ENCODE measurements around the gene FMO2.

FMO2 gene

GRCh38 chr1:171185091-171185490 is at the start of gene FMO2:
FMO2 (plus strand) TSS chr1:171185300; CDS start chr1:171185714, 414 bp downstream.
- TF ChIP-seq CTCF (conservative IDR thresholded peaks at IDR 0.05; ENCODE audit: control insufficient read depth, insufficient read depth, low read depth, low read length) = no peak
- peak; percentile 60 for DNase-seq (ENCODE audit: low read depth)
- no peak within 1 kb of the TSS for H3K4me3 ChIP-seq (ENCODE audit: control insufficient read depth, low read depth, low read length)

- no peak overlapping the region for H3K4me3 ChIP-seq (ENCODE audit: control insufficient read depth, low read depth, low read length)
- peak; percentile 17 for DNase-seq (ENCODE audit: low read depth)
- TF ChIP-seq CTCF (conservative IDR thresholded peaks at IDR 0.05; ENCODE audit: control insufficient read depth, insufficient read depth, low read depth, low read length) = no peak
These were observed 47.5 kb upstream of the FMO2 start for GRCh38 chr1:171137580-171137979.

GRCh38 chr1:171138980-171139379 is 46.1 kb upstream of the FMO2 start:
- TF ChIP-seq CTCF (conservative IDR thresholded peaks at IDR 0.05; ENCODE audit: control insufficient read depth, insufficient read depth, low read depth, low read length) = no peak
- H3K4me3 ChIP-seq (ENCODE audit: control insufficient read depth, low read depth, low read length) = no peak overlapping the region
- peak; percentile 22 for DNase-seq (ENCODE audit: low read depth)

GRCh38 chr1:171139890-171140289 is 45.2 kb upstream of the FMO2 start:
- no peak for DNase-seq (ENCODE audit: low read depth)
- no peak overlapping the region for H3K4me3 ChIP-seq (ENCODE audit: control insufficient read depth, low read depth, low read length)
- no peak for TF ChIP-seq CTCF (conservative IDR thresholded peaks at IDR 0.05; ENCODE audit: control insufficient read depth, insufficient read depth, low read depth, low read length)

GRCh38 chr1:171140401-171140800 is 44.7 kb upstream of the FMO2 start:
- DNase-seq (ENCODE audit: low read depth) = peak; percentile 59
- no peak for TF ChIP-seq CTCF (conservative IDR thresholded peaks at IDR 0.05; ENCODE audit: control insufficient read depth, insufficient read depth, low read depth, low read length)

GRCh38 chr1:171140956-171141687 is 44.0 kb upstream of the FMO2 start:
- H3K4me3 ChIP-seq (ENCODE audit: control insufficient read depth, low read depth, low read length) = no peak overlapping the region
- DNase-seq (ENCODE audit: low read depth) = peak; percentile 20
- no peak for TF ChIP-seq CTCF (conservative IDR thresholded peaks at IDR 0.05; ENCODE audit: control insufficient read depth, insufficient read depth, low read depth, low read length)

More at GRCh38 chr1:171140401-171140800, 44.7 kb upstream of the FMO2 start:
- no peak overlapping the region for H3K4me3 ChIP-seq (ENCODE audit: control insufficient read depth, low read depth, low read length)
